HL-60/S4 (cell line): ENCODE data around the gene FLII.

ENCODE experiments used
- in situ Hi-C: fragments of 300-500 bp; cut with MboI; formaldehyde crosslinking; loops from 2 replicates; pipeline ENCODE4 v1.14.3; 2022; ENCODE audit warnings: low sequenced_read_pairs

Gene FLII

GRCh38 chr17:18245038-18245776 is 13.3 kb downstream of the FLII start:
- in situ Hi-C loops = no loop called here

GRCh38 chr17:18241229-18241871 is 17.2 kb downstream of the FLII start:
- in situ Hi-C loops = no loop called here

GRCh38 chr17:18240449-18240848 is 18.1 kb downstream of the FLII start:
- in situ Hi-C loops = no loop called here

- in situ Hi-C loops = no loop called here
These were observed 20.2 kb downstream of the FLII start for GRCh38 chr17:18238299-18238698.

GRCh38 chr17:18237461-18237860 is 21.1 kb downstream of the FLII start:
- in situ Hi-C loops = no loop called here

- in situ Hi-C loops = no loop called here
These were observed 22.0 kb downstream of the FLII start for GRCh38 chr17:18236494-18236893.

- in situ Hi-C loops = no loop called here
These were observed 22.7 kb downstream of the FLII start for GRCh38 chr17:18235743-18236256.

GRCh38 chr17:18234853-18235380 is 23.6 kb downstream of the FLII start:
- in situ Hi-C loops = no loop called here

- in situ Hi-C loops = no loop called here
These were observed 24.6 kb downstream of the FLII start for GRCh38 chr17:18233803-18234518.

GRCh38 chr17:18231164-18231563 is 27.4 kb downstream of the FLII start:
- in situ Hi-C loops = no loop called here

GRCh38 chr17:18230288-18231141 is 28.0 kb downstream of the FLII start:
- in situ Hi-C loops = no loop called here

GRCh38 chr17:18229771-18230170 is 28.8 kb downstream of the FLII start:
- in situ Hi-C loops = no loop called here

GRCh38 chr17:18229254-18229653 is 29.3 kb downstream of the FLII start:
- in situ Hi-C loops = no loop called here

GRCh38 chr17:18228176-18228682 is 30.3 kb downstream of the FLII start:
- in situ Hi-C loops = no loop called here

- in situ Hi-C loops = no loop called here
These were observed 30.9 kb downstream of the FLII start for GRCh38 chr17:18227635-18228034.

- in situ Hi-C loops = no loop called here
These were observed 32.1 kb downstream of the FLII start for GRCh38 chr17:18226284-18226945.

- in situ Hi-C loops = no loop called here
These were observed 32.8 kb downstream of the FLII start for GRCh38 chr17:18225642-18226283.

GRCh38 chr17:18225121-18225641 is 33.4 kb downstream of the FLII start, which contains the start of gene LLGL1:
LLGL1 (plus strand) TSS chr17:18225635; CDS start chr17:18225683, 48 bp downstream.
- in situ Hi-C loops = no loop called here
